Neural cell (in vitro differentiated cells): Measurements from ENCODE around the gene OR2S2.

ENCODE experiments used
- EP300 ChIP-seq: fragments of 450-650 bp; conservative IDR thresholded peaks from 2 replicates; pipeline ENCODE4 v1.6.1; 2014; ENCODE audit warnings: antibody characterized with exemption, mild to moderate bottlenecking, moderate library complexity; ENCODE audit not compliant: poor library complexity, severe bottlenecking
- EZH2 ChIP-seq: fragments of 200-600, 300-800 bp; shearing (Covaris generic), sonication (generic); IDR thresholded peaks from 2 replicates; pipeline ENCODE4 v1.6.1; 2014; ENCODE audit warnings: antibody characterized with exemption, low read length, borderline replicate concordance, mild to moderate bottlenecking; ENCODE audit not compliant: insufficient read depth, poor library complexity, severe bottlenecking
- MXI1 ChIP-seq: fragments of 450-650 bp; conservative IDR thresholded peaks from 2 replicates; pipeline ENCODE4 v1.6.1; 2014; ENCODE audit warnings: antibody characterized with exemption, mild to moderate bottlenecking; ENCODE audit not compliant: poor library complexity, severe bottlenecking
- POLR2AphosphoS5 ChIP-seq: IDR thresholded peaks from 2 replicates; pipeline ENCODE4 v1.6.1; 2012
- RAD21 ChIP-seq: fragments of 450-650 bp; conservative IDR thresholded peaks from 2 replicates; pipeline ENCODE4 v1.6.1; 2014; ENCODE audit warnings: antibody characterized with exemption, mild to moderate bottlenecking, moderate library complexity
- SMC3 ChIP-seq: fragments of 450-650 bp; conservative IDR thresholded peaks from 2 replicates; pipeline ENCODE4 v1.6.1; 2014; ENCODE audit warnings: antibody characterized with exemption, mild to moderate bottlenecking, moderate library complexity; ENCODE audit not compliant: poor library complexity
- TAF1 ChIP-seq: IDR thresholded peaks from 2 replicates; pipeline ENCODE4 v1.6.1; 2012; ENCODE audit warnings: low read depth
- TF ChIP-seq, protein P1 (sequence below): fragments of 450-650 bp; IDR thresholded peaks from 2 replicates; pipeline ENCODE4 v1.5.1; 2014; ENCODE audit warnings: antibody characterized with exemption, mild to moderate bottlenecking, moderate library complexity; ENCODE audit not compliant: poor library complexity, severe bottlenecking
- TF ChIP-seq, protein P2 (sequence below): IDR thresholded peaks from 2 replicates; pipeline ENCODE4 v1.6.1; 2012; ENCODE audit warnings: borderline replicate concordance

DNA sequence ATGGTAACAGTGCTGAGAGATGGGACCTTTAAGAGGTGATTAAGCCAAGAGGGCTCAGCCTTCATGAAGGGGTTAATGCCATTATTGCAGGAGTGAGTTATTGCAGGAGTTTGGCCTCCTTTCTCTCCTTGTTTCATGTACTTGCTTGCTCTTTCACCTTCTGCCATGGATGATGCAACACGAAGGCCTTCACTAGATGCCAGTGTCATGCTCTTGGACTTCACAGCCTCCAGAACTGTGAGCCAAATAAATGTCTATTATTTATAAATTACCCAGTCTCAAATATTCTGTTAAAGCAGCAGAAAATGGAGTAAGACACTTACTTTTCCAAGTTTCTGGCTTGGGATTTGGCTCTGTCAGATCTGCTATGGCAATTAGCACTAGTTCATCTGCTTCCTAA lies 40.4 kb upstream of the OR2S2 start:
- TF ChIP-seq, protein P1, sequence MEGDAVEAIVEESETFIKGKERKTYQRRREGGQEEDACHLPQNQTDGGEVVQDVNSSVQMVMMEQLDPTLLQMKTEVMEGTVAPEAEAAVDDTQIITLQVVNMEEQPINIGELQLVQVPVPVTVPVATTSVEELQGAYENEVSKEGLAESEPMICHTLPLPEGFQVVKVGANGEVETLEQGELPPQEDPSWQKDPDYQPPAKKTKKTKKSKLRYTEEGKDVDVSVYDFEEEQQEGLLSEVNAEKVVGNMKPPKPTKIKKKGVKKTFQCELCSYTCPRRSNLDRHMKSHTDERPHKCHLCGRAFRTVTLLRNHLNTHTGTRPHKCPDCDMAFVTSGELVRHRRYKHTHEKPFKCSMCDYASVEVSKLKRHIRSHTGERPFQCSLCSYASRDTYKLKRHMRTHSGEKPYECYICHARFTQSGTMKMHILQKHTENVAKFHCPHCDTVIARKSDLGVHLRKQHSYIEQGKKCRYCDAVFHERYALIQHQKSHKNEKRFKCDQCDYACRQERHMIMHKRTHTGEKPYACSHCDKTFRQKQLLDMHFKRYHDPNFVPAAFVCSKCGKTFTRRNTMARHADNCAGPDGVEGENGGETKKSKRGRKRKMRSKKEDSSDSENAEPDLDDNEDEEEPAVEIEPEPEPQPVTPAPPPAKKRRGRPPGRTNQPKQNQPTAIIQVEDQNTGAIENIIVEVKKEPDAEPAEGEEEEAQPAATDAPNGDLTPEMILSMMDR, result no peak
- TF ChIP-seq, protein P2, sequence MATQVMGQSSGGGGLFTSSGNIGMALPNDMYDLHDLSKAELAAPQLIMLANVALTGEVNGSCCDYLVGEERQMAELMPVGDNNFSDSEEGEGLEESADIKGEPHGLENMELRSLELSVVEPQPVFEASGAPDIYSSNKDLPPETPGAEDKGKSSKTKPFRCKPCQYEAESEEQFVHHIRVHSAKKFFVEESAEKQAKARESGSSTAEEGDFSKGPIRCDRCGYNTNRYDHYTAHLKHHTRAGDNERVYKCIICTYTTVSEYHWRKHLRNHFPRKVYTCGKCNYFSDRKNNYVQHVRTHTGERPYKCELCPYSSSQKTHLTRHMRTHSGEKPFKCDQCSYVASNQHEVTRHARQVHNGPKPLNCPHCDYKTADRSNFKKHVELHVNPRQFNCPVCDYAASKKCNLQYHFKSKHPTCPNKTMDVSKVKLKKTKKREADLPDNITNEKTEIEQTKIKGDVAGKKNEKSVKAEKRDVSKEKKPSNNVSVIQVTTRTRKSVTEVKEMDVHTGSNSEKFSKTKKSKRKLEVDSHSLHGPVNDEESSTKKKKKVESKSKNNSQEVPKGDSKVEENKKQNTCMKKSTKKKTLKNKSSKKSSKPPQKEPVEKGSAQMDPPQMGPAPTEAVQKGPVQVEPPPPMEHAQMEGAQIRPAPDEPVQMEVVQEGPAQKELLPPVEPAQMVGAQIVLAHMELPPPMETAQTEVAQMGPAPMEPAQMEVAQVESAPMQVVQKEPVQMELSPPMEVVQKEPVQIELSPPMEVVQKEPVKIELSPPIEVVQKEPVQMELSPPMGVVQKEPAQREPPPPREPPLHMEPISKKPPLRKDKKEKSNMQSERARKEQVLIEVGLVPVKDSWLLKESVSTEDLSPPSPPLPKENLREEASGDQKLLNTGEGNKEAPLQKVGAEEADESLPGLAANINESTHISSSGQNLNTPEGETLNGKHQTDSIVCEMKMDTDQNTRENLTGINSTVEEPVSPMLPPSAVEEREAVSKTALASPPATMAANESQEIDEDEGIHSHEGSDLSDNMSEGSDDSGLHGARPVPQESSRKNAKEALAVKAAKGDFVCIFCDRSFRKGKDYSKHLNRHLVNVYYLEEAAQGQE, result no peak
- no peak for TF ChIP-seq POLR2AphosphoS5
- no peak for TF ChIP-seq MXI1
- no peak for TF ChIP-seq EZH2
- TF ChIP-seq TAF1, result no peak
- TF ChIP-seq SMC3, result no peak
- TF ChIP-seq RAD21, result no peak
- TF ChIP-seq EP300, result no peak
